Effector CD4-positive, alpha-beta T cell (primary cell): ENCODE data around the gene TM9SF4.
"Not testable (repeated sequence)": the region's sequence is repeated elsewhere in the genome, so short reads cannot be mapped to it uniquely, and the experiment has no call there.

Experiments
- DNase-seq: peaks from one replicate; pipeline ENCODE4 v3.0.0-alpha.2; 2020

TM9SF4 gene

DNA sequence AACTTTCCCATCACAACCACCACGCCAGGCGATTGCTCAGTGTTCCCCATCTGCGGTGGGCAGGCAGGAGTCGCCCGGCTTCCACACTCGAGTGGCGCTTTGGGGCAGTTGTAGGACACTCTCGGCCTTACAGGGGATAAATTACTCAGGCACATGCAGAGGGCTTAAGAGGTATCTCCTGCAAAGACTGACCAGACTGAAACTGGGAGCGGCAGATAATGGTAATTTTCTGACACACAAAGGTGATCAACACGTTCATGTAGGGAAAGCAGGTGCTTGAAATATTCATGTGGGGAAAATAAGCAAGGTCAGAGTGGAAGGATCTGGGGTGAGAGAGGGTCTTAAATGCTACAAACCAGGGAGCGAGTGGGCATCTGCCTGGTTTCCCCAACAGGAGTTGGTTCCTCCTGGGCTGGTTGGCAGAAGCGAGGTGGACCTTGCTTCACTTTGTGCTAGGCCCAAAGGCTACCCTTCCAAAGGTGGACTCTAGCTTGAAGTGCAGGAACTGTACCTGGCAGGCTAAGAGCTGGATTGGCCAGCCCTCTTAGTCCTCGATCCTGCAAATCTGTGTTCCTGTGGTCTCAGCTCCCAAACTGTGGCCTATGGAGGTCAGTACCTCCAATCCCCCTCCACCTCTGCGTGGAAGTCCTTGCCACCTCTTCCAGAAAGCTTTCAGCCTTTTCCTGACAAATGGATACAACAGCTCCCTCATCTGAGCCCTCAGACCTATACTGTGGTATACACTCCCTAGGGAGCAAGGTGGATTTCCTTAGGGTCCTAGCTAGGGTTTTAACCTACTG, 81.3 kb downstream of the TM9SF4 start:
- DNase-seq, result no peak

DNA sequence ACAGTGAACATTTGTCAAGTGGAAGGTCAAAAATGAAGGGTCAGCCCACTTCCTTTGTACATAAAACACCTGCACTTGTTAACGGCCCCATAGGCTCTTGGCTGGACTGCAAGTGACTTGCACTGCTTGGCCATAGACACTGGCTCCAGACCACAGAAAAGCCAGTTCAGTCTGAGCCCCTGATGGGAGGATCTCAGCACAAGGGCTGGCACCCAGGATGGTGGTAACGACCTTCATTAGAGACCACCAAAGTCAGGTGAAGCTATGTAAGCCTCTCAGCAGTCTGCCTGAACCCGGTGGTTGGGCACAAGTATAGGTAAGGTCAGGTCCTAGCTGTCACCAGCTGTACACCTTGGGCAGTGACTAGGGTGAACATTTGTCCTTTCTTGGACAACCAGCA, 81.9 kb downstream of the TM9SF4 start:
- DNase-seq, result no peak

DNA sequence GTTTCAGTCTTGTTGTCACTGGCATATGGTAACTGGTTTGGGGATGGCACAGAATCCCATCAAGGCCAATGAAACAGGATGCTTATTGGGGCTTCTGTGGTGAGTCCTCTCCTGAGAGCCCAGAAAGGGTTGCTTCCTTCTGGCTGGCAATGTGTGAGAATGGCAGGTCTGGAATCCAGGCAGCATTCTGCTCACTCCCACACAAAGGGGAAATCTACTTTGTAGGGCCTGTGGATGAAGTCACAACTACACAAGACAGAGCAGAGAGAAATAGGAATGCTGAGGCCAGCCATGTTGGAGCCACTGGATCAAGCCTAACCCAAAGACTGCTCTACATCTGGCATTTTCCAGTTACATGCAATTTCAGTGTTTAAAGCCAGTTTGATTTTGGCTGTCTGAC, 82.4 kb downstream of the TM9SF4 start:
- no peak for DNase-seq

DNA sequence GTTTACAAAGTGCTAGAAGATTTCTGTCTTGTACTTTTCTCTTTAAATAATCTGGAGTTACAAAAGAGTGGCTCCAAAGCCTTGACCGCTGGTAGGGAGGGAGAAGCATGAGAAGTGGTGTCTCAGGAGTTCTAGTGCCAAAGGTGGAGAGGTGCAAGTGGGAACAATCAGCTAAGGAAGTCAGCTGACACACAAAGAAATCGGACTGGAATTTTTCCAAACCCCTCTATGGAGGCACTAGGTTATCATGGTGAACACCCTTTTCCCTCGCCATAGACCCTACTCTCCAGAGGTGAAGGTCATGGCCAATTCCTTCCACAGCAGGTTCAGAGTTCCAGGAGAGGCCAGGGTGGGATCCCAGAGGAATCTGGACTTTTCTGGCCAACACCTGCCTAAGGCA, 83.2 kb downstream of the TM9SF4 start:
- DNase-seq, result no peak

DNA sequence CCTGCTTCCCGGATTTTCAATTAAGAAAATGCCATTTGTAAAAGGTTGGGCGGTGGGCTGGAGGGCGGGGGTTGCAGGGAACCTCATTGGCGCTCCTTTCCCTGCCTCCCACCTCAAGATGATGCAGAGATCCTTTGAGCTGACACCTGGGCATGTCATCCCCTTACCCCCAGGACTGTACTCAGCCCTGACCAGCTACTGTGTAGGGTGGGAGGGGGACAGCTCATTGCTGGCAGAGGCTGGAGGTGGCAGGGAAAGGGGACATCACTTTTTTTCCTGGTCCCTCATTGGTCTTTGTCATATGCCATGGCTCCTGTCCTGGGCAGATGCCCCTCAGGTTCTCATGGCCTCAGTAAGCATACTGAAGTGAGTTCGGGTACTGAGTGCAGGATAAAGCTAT, 83.8 kb downstream of the TM9SF4 start:
- not testable (repeated sequence) for DNase-seq

DNA sequence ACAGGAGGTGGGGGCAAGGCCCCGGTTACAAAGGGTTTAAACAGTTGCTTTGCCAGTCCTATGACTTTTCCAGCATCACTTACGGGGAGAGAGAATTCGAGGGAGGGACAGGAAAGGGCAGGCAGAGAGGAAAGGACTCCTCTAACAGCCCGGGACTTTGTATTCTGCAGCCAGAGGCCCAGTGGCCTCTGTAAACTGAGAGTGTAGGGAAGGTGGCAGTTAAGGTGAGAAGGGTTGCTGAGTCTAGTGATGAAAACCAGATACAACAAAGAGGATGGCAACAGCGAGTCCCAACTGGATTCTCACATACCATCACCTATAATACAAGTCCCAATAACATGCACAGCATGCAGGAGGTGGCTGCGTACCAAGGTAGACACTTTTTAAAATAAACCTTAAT, 84.5 kb downstream of the TM9SF4 start:
- no peak for DNase-seq

DNA sequence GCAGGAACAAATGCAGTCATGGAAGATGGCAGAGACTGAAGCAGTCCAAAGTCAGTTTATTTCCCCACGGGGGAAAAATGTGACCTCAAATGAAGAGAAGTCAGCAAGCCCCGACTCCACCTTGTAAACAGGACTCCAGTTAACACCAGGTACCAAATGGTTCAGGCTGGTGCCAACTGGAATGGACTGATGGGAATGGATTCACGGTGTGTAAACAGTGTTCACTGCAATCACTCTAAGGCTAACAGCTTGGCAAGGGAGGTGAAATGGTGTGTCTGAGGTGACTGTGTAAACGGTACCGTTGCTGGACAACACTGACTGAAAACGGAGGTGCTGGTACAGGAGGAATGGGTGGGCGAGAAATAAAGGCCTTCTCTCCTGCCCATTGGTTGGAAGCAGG, 86.1 kb downstream of the TM9SF4 start:
- DNase-seq, result no peak

DNA sequence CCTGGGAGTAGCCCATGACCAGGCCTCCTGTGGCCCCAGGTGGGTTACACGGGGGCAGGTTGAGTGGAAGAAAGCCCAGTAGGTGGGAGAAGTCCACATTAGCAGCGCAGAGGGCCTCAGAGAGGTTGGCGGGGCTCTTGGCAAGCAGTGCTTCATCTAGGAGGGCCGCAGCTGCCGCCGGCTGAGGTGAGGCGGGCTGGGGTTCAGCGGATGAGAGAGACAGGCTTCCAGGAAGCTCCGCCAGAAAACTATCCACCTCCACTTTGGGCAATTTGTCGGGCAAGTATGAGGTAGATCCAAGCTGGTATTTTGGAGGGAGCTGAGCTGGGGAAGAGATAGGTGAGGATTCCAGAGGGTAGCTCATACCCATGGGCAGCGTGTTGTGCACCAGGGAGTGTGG, 87.1 kb downstream of the TM9SF4 start:
- DNase-seq, result not testable (repeated sequence)

DNA sequence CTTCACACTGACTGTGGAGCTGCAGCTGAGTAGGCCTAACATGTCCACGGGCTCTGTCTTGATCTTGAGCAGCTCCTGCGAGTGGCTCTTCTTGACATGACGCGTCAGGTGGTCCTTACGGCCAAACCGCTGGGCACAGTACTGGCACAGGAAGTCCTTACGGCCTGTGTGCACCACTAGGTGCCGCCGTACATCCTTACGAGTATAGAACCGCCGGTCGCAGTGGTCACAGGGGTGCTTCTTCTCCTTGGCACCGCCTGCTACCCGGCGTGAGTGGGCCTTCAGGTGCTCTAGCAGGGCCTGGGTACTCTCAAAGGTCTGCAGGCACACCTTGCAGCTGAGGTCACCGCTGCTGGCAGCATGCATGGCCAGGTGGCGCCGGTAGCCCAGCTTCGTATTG, 87.6 kb downstream of the TM9SF4 start:
- DNase-seq, result not testable (repeated sequence)

DNA sequence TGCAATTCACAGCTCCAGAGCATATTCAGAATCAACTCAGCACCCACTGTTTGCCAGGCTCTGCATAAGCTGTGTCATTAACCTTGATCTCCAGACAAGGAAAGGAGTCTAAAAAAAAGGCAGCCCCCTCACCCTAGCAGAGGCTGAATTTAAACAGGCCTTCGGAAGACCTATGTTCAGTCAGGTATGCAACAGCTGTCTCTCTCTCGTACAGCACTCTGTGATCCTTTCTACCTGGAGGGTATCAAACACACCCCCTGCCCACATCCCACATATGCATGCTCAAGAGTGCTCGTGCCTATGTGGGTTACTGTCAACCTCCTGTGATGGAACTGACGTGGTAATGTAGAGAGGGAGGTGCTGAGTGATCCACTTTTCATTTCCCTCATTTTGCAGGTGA, 89.5 kb downstream of the TM9SF4 start:
- DNase-seq, result no peak

DNA sequence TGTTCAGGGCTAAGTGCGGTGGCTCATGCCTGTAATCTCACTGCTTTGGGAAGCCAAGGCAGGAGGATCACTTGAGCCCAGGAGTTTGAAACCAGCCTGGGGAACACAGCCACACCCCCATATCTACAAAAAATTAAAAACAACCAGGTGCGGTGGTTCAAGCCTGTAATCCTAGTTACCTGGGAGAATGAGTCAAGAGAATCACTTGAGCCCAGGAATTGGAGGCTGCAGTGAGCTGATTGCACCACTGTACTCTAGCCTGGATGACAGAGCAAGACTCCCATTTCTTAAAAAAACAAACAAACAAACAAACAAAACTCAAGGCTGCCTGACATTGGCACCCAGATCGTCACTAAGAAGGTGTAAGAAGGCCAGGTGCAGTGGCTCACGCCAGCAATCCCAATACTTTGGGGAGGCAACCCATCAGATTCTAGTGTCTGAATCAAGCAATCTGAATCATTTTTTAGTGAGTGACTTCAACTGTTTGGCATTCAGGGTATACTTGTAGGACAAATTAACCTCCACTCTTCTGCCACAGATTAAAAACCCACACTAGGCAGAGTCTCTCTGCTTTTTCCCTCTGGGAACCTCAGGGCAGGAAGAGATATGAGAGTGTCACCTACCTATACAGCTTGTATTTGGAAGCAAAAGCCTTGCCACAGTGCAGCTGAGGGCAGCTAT, 91.9 kb downstream of the TM9SF4 start:
- no peak for DNase-seq

DNA sequence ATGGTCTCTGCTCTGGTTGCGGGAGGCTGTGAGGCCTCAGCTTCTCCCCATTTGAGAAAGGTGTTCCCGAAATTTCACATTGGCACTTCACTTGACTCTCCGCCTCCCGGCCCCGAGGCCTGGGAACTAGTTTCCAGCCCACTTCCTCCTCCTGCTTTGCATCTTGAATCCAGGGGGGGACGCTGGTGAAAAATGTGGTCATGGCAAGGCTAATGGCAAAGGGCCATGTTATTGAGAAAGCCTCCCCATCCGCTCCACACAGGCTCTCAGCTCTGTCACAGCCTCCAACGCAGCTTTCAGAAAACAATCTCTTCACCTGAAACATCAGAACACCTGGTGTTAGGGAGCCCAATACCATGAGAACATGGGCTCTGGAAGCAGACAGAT, 92.5 kb downstream of the TM9SF4 start:
- no peak for DNase-seq

DNA sequence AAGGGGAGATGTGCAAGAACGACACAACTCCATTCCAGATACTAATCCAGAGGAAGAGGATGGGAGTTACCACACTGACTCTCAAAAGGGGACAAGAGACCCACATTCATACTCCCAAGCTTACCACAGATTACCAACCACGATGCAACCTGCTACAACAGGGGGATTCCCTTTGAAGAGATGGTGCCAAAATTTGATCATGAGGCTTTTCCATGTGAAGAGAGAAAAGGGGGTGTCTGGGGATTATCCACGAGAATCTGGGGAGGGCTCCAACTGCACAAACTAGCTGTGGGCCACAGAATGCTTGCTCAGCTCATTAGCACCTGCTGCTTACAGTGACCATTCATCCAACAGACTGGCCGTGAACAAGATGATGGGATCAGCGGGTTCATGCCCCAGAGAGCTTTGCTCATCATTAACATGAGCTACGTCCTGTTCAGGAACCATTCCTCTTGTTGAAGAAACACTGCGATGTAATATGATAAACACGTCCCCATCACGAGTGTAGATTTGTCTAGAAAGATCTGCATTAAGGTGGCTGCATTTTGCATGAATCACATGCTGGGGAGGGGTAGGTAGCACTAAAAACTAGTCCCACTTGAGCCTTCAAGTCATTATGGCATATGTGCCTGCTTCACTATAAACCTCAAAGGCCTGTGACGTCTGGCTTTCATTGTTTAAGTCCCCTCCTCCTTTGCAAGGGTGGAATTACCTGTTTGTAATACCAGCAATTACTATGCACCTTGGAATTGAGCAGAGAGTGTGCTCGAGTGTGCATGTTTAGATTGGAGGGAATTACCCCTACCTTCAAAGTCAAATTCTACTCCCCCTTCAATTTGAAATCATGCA, 94.1 kb downstream of the TM9SF4 start:
- no peak for DNase-seq

DNA sequence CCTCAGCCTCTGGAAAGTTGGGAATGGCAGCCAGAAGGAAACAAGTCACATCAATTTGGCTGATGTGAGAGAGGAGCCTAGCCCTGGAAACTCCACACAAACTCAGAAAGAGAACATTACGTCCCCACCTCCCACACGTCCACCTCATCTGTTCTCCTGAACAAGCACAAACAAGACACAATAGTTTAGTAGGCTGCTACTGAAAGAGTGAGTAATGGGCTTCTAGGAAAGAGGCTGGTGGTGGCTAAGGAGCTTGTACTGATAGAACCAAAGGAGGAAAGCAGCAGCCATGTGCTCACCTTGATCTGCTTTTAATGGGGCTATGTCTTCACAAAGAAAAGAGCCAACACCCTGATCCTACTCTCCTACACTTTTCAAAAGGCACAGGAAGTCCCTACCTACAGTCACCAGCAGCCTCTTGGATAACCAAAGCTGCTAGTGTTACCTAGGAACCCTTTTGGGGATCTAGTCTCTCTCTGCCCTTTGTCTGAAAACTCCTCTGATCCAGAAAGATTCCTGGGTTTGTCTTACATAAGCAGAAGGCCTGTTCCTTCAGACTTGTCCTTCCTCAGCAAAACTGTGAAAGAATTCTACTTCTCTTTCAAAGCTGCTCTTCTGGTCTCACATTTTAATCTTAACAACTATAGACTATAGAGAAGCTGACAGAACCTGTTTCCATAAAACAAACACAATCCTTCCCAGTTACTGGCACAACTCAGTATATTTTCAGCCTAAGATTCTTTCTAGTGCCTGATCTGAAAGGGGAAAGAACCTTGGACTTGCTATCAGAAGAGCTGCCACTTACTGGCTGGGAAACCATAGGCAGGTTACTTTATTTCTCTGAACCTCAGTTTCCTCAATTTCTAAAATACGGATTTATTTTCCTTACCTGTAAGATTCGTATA, 94.9 kb downstream of the TM9SF4 start:
- no peak for DNase-seq

DNA sequence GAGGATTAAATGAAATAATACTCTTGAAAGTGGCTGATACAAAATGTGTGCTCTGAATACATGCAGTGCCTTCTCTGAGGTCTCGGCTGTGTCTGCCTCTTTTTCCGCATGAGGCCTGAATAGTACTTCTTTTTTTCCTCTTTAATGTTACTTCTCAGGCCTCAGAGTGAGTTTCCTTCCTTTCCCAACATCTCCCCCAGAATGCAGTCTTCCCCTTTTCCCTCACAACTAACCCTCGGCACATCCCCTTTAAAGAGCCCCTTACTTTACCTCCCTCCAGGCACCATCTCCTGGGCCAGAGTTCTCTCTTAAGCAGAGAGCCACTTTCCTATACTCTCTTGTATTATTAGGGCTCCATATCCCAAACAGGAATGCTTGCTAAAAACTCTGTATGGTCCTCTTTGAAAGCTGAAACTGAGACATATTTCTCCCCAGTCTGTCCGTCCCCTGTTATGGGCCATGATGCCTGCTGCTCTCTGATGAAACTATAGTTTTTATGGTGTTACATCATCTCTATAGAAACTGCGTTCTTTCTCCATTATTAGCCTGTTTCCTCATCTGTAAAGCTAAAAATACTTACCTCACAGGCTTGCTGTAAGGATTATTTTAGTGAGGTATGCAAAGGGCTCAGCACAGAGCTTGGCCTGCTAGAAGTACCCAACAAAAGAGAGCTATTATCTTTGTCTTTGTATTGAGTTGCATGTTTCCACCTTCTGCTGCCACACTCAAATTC, 95.8 kb downstream of the TM9SF4 start:
- DNase-seq, result no peak

DNA sequence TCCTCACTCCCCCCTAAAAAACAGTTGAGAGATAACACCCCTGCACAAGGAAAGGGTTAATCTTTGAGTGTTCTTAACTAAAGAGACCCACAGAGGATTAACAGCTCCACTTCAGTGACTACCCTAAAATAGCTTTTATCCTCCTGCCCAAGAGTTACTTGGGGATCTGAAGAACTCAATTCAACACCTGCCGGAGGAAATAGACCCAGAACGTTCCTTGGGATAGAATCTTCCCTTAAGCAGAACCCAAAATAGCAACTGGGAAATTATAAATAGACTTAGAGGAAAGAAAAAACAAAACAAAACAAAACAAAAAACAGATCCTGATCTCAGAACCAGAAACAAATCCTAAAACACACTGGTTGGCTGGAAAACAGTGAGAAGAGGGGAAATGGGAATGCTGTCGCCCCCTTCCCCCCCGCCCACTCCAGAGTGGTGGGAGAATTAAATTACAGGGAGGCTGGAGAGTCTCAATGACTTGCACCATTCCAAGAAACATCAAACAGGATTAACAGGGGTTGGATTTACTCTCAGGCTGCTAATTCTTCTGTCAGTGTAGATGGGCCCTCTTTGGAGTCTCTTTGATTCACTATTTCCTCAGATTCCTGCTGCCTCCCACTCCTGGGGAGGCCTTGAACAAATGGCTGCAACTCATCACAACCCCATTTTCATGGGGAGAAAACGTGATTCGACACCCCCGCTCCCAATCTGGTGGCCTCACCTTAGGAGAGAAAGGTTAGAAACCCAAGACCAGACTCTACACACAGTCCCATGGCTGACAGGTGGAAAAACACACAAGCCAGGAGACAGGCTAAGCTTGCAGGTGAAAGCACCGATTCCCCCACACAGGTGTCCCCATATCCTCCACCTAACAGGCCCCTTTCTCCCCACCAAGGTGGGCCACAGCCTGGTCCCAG, 96.6 kb downstream of the TM9SF4 start:
- no peak for DNase-seq

DNA sequence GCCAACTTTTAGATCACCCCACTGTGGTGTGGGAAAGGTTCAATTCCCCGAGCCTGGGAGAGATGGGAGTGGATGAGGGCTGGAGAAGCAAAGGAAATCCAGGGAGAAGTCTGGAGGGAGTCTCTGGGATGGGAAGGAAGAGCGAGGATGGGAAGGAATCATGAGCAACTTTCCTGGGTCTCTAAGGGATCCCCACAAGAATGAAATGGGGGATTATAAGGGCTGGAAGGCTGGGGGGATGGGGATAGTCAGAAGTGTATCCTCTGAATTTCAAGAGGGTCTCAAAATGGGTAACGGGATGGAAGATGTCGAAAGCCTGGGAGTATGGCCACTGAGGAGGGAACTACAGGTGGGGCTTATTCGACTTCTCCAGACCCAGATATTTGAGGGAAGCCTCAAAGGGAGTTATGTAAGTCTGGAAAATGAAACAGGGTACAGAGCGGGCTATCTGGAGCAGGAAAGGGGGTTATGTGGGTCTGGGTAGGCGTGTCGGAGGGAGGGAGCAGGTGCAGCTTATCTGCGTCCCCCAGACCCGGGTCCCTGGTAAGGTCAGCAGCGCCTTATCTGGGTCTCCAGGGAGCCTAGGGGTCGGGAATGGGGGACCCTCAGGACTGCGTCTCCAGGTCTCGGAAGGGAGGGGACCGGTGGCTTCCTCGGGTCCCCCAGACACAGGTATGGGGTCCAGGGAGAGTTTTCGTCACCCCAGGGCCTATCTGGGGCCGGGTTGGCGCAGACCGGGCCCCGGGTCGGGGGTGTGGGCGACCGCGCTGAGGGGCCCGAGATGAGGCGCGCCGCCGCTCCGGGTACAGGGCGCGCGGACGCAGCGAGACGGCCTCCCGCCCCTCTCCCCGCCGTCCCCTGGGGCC, 97.5 kb downstream of the TM9SF4 start:
- DNase-seq, result no peak

DNA sequence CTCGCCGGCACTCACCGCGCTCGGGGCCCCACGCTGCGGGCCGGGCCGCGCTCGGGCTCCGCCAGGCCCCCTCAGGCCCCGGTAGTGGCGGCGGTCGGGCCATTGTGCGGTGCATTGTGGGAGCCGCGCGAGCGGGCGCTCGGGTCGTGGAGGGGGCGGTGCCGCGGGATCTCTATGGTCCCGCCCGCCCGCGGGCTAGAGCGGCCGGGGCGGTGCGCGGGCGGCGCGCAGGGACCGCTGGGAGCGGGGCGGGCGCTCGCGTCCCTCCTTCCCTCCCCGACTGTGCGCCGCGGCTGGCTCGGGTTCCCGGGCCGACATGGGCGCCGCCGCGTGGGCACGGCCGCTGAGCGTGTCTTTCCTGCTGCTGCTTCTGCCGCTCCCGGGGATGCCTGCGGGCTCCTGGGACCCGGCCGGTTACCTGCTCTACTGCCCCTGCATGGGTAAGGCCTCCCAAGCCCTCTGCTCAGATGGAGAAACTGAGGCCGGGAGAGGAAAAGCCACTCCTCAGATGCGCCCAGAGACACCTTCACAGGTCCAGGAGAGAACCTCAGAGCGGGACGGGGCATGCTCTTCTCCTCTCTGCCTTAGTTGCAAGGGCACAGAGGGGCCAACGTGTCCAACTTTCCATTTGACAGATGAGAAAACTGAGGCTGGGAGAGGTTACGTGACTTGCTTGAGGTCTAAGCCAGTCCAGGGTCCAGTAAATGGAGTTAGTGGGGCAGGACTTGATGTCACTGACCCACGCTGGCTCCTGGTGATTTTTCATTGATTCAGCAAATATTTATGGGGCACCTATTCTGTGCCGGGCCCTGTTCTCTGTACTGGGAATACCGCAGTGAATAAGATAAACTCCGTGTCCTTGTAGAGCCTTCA, 98.3 kb downstream of the TM9SF4 start, which contains the start of the genes PLAGL2 and POFUT1:
PLAGL2 (minus strand) TSS at position 118 of the 873 bp plus-strand sequence. CDS start 5,565 bp downstream, outside the sequence.
POFUT1 (plus strand) TSS at position 255 of the 873 bp plus-strand sequence; CDS start at position 317, 62 bp downstream.
- DNase-seq, result peak; percentile 81
